Body of pancreas (tissue), 4 donors: ENCODE results near the gene RPS6KB2. TPM values are rescaled to one million over a fixed set of nuclear protein-coding genes. Genes with fewer than 3 reads are reported as not detected.

Source experiments
- ATAC-seq: fragments of 150-250 bp; one replicate; pipeline ENCODE4 v1.9.1; 2016
- DNase-seq, 4 donors: peaks; one replicate each; pipeline ENCODE4 v3.0.0-alpha.2; 2019
- H3K27ac ChIP-seq, 4 donors: fragments of 200-600 bp; sonication (generic); 1 replicate in 3 of 4; 2 replicates in 1 of 4; pipeline versions ENCODE4 v1.5.1 to v1.6.1; 2016 to 2019; ENCODE audit warnings: mild to moderate bottlenecking in 1 of 4, mixed read lengths in 1 of 4, moderate library complexity in 1 of 4
- H3K27me3 ChIP-seq, 2 donors: fragments of 200-600 bp; sonication (generic); one replicate each; pipeline ENCODE4 v1.6.0; 2016; ENCODE audit warnings: mild to moderate bottlenecking in 1 of 2
- H3K36me3 ChIP-seq, 2 donors: fragments of 200-600 bp; sonication (generic); replicated peaks in 1 of 2; 2 replicates each; pipeline ENCODE4 v1.5.1; 2016; ENCODE audit warnings: low read depth in 2 of 2; ENCODE audit not compliant: insufficient read depth in 1 of 2
- H3K4me1 ChIP-seq: fragments of 200-600 bp; sonication (generic); one replicate; pipeline ENCODE4 v1.6.0; 2016
- H3K4me3 ChIP-seq, 2 donors: fragments of 200-600 bp; sonication (generic); 1 replicate in 1 of 2; 2 replicates in 1 of 2; pipeline ENCODE4 v1.5.1; 2016 to 2019
- H3K9me3 ChIP-seq, 3 donors: fragments of 200-600 bp; sonication (generic); 1 replicate in 2 of 3; 2 replicates in 1 of 3; pipeline ENCODE4 v1.5.1; 2016
- POLR2A ChIP-seq, 3 donors: fragments of 450-650 bp; IDR thresholded peaks; one replicate each; pipeline ENCODE4 v1.6.1; 2016; ENCODE audit warnings: antibody characterized with exemption in 3 of 3, mild to moderate bottlenecking in 2 of 3
- WGBS, 2 donors: methylation state at CpG; one replicate each; pipeline ENCODE4 v1.1.5; 2017; 5-methylcytosine and 5-hydroxymethylcytosine counted together
- intact Hi-C: fragments of 100-400 bp; cut with DNase I; formaldehyde crosslinking; loops from one replicate; pipeline ENCODE4 v1.15.1; 2023
- total RNA-seq, 2 donors: library from RNA; depleted of rRNA; stranded (reverse); fragments of >200 nt; gene quantifications; one replicate each; pipeline ENCODE4 v1.1.0, GENCODE V29; 2016
- TF ChIP-seq, protein P1 (sequence below), 7 experiments: fragments of 450-650 bp in 4 of 7; fragments of 200-600 bp in 3 of 7; sonication (generic) in 3 of 7; IDR thresholded peaks; one replicate each; pipeline ENCODE4 v1.5.1; 2016 to 2019; ENCODE audit warnings: antibody characterized with exemption in 7 of 7

RPS6KB2 gene
- total RNA-seq, 2 donors from 2014 or later, result 34.9 to 36.1 TPM

DNA sequence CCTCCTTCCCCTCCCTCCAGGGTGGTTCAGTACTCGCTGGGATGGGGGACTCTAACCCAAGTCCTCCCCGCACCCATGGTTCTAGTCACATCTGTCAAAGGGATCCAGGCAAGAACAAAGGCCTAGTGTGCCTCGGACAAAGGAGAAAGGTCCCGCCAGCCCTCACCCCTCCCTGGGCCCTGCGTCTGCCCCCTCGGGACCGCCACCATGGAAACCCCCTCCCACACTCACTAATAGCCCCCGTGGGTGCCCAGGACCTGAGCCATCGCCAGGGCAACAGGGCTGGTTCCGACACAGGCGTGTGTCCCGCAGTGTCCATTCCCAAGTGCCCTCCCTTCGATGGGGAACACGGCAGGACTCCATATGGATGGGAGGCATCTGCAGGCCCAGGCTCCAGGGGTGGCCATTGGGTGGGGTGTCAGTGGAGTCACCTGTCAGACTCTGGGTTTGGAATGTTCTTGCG, 17.9 kb upstream of the RPS6KB2 start:
- no peak for ATAC-seq

DNA sequence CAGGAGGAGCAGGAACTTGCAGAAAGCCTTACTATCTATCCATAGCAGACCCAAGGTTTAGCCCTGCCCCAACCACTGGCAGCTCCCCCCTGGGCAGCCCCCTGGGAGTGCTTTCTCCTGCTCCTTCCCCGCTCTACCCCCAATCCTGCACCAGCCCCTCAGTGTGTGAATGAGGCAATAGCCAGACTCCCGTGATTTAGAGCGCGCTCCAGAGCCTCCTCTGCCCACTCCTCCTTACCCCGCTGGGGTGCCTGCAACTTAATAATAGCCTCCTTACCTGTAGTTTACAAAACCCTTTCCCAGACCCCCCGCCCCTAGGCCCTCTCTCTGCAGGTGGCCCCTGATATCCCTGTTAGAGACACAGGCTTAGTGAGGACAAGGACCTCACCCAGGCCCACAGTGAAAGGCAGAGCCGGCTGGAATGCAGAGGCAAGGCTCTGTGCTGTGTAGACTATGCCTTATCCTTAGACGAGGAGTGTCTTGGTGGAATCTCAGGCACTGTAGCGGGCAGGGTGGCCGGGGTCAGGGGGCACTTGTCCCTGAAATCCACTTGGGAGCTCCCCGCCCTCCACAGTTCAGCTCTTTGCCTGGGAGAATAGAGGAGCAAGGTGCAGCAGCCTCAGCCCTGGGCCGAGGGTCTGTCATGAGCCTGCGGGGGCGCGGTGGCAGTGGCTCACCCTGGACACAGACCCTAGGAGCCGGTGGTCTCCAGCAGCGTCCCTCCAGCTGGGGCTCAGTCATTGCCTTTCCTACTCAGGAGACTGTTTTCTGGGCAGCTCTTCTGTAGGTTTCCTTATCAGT, 17.1 kb upstream of the RPS6KB2 start:
- DNase-seq (no peak), ATAC-seq (no peak)
- intact Hi-C loops, result no loop called here
- Histone ChIP-seq H3K27me3 (no peaks in the 10 kb centered on the region), H3K9me3 (no peaks in the 10 kb centered on the region), H3K27ac (no peak overlapping the region), H3K4me3 (no peak overlapping the region), H3K4me1 (peaks cover 28% of the 10 kb centered on the region), H3K36me3 (no peaks in the 10 kb centered on the region)
- WGBS, 2 donors, result 68 to 72% methylated on average over 13 to 17 of the region's 17 CpGs
- TF ChIP-seq, protein P1, sequence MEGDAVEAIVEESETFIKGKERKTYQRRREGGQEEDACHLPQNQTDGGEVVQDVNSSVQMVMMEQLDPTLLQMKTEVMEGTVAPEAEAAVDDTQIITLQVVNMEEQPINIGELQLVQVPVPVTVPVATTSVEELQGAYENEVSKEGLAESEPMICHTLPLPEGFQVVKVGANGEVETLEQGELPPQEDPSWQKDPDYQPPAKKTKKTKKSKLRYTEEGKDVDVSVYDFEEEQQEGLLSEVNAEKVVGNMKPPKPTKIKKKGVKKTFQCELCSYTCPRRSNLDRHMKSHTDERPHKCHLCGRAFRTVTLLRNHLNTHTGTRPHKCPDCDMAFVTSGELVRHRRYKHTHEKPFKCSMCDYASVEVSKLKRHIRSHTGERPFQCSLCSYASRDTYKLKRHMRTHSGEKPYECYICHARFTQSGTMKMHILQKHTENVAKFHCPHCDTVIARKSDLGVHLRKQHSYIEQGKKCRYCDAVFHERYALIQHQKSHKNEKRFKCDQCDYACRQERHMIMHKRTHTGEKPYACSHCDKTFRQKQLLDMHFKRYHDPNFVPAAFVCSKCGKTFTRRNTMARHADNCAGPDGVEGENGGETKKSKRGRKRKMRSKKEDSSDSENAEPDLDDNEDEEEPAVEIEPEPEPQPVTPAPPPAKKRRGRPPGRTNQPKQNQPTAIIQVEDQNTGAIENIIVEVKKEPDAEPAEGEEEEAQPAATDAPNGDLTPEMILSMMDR (IDR thresholded peaks at IDR 0.05), result no peak
- no peak for TF ChIP-seq POLR2A (IDR thresholded peaks at IDR 0.05)

More for the DNA sequence above, 17.9 kb upstream of the RPS6KB2 start:
- peaks cover 22% of the 10 kb centered on the region for H3K4me1 ChIP-seq
- intact Hi-C loops, result no loop called here
- H3K27me3 ChIP-seq, result no peaks in the 10 kb centered on the region
- TF ChIP-seq POLR2A (IDR thresholded peaks at IDR 0.05), result no peak
- WGBS, 2 donors, result 33 to 50% methylated on average over 2 to 15 of the region's 15 CpGs
- no peaks in the 10 kb centered on the region for H3K36me3 ChIP-seq
- DNase-seq, result no peak
- H3K4me3 ChIP-seq, result no peak overlapping the region
- H3K27ac ChIP-seq, result no peak overlapping the region
- no peaks in the 10 kb centered on the region for H3K9me3 ChIP-seq

DNA sequence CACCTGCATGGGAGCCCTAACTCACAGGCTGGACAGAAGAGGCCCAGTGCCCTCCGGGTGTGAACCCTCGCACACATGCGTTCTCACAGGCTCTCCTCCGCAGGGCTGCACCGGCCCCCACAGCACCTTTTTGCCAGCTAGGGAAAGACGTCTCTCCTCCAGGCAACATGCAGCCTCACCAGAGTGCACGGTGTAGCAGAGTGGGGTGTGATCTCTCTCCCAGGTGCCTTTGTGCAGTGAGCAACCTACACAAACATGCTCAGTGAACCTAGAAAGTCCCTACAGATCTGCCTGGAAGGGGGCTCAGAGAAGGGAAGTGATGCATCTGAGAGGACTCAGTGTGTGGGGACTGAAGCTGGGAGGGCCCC, 16.5 kb upstream of the RPS6KB2 start:
- Histone ChIP-seq H3K27me3 (no peaks in the 10 kb centered on the region), H3K9me3 (no peaks in the 10 kb centered on the region), H3K4me1 (peaks cover 33% of the 10 kb centered on the region), H3K4me3 (no peak overlapping the region), H3K27ac (no peak overlapping the region), H3K36me3 (no peaks in the 10 kb centered on the region)
- TF ChIP-seq, protein P1 (IDR thresholded peaks at IDR 0.05), result no peak
- TF ChIP-seq POLR2A (IDR thresholded peaks at IDR 0.05), result no peak
- no peak for ATAC-seq
- intact Hi-C loops, result no loop called here
- WGBS, 2 donors, result 32 to 46% methylated on average over 7 of the region's 7 CpGs
- no peak for DNase-seq

DNA sequence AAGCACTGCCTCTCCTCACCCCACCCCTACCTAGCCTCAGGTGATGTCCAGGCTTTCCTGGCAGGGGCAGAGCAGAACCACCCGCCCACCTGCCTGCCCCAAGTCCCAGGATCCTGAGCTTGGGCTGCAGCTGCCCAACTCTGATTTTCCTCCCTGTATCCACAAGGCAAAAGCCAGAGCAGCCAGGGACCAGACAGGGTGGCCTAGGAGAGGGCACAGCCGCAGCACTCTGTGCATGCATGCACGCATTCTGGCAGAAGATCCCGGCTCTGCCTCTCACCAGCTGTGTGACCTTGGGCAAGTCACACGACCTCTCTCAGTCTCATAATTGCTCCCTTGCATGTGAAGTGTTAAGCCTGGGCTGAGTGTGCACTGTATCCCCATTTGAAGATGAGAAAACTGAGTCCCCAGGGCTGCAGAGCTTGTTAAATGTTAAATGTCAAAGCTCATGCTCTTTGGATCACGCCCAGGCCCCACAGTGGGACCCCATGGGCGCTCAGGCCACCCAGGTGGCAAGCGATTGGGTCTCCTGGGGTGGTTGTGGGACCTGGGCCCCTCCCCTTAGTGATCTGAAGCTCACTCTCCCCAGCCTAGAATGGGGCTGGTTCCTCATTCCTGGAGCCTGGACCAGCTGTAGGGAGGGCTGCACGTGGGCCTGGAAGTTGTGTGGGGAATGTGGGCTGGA, 15.7 kb upstream of the RPS6KB2 start:
- no peaks in the 10 kb centered on the region for H3K27me3 ChIP-seq
- H3K4me1 ChIP-seq, result peaks cover 40% of the 10 kb centered on the region
- no peak for ATAC-seq
- H3K27ac ChIP-seq, result no peak overlapping the region
- H3K9me3 ChIP-seq, result no peaks in the 10 kb centered on the region
- H3K4me3 ChIP-seq, result no peak overlapping the region
- WGBS, 2 donors, result 39 to 46% methylated on average over 3 to 9 of the region's 9 CpGs
- intact Hi-C loops, result no loop called here
- DNase-seq, result no peak
- H3K36me3 ChIP-seq, result no peaks in the 10 kb centered on the region
- TF ChIP-seq, protein P1 (IDR thresholded peaks at IDR 0.05), result no peak
- no peak for TF ChIP-seq POLR2A (IDR thresholded peaks at IDR 0.05)

DNA sequence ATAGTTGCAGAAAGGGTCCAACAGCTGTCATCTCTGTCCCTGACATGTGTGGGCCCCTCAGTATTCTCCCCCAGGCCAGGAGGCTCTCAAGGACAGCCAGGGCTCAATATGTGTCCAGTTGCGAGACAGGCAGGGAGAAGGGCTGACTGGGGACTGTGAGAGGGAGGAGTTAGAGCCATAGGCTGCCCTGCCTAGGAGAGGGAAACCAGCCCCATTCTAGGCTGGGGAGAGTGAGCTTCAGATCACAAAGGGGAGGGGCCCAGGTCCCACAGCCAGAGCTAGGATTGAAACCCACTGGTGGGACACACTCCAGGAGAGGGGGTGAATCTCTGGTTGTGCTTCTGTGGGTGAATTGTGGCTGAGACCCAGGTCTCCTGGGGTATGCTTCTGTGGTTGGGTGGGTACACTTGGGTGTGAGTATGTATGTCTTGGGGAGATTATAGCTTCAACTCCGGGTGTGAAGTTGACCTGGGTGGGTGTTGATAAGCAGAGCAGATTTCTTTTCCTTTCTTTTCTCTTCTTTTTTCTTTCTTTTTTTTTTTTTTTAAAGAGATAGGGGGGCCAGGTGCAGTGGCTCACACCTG, 14.9 kb upstream of the RPS6KB2 start:
- DNase-seq, result no peak
- TF ChIP-seq POLR2A (IDR thresholded peaks at IDR 0.05), result no peak
- TF ChIP-seq, protein P1 (IDR thresholded peaks at IDR 0.05), result no peak
- intact Hi-C loops, result no loop called here
- Histone ChIP-seq H3K27me3 (no peaks in the 10 kb centered on the region), H3K9me3 (no peaks in the 10 kb centered on the region), H3K27ac (no peak overlapping the region), H3K36me3 (no peaks in the 10 kb centered on the region), H3K4me1 (peaks cover 48% of the 10 kb centered on the region), H3K4me3 (no peak overlapping the region)
- ATAC-seq, result no peak
- 18 to 37% methylated on average over 2 of the region's 2 CpGs for WGBS, 2 donors
